ENCODE measurements around the gene SAV1. TPM values are rescaled to one million over a fixed set of nuclear protein-coding genes. Genes with fewer than 3 reads are reported as not detected.

The SAV1 gene
- total and polyA plus RNA-seq, 2 of the 8 experiments (the other 6 are each of a cell fraction or from before 2014, with no cell fraction given) = 15.9 to 78.3 TPM

GRCh38 chr14:50590464-50590863, 77.6 kb downstream of the SAV1 start (continued):
- TF ChIP-seq, protein P1, sequence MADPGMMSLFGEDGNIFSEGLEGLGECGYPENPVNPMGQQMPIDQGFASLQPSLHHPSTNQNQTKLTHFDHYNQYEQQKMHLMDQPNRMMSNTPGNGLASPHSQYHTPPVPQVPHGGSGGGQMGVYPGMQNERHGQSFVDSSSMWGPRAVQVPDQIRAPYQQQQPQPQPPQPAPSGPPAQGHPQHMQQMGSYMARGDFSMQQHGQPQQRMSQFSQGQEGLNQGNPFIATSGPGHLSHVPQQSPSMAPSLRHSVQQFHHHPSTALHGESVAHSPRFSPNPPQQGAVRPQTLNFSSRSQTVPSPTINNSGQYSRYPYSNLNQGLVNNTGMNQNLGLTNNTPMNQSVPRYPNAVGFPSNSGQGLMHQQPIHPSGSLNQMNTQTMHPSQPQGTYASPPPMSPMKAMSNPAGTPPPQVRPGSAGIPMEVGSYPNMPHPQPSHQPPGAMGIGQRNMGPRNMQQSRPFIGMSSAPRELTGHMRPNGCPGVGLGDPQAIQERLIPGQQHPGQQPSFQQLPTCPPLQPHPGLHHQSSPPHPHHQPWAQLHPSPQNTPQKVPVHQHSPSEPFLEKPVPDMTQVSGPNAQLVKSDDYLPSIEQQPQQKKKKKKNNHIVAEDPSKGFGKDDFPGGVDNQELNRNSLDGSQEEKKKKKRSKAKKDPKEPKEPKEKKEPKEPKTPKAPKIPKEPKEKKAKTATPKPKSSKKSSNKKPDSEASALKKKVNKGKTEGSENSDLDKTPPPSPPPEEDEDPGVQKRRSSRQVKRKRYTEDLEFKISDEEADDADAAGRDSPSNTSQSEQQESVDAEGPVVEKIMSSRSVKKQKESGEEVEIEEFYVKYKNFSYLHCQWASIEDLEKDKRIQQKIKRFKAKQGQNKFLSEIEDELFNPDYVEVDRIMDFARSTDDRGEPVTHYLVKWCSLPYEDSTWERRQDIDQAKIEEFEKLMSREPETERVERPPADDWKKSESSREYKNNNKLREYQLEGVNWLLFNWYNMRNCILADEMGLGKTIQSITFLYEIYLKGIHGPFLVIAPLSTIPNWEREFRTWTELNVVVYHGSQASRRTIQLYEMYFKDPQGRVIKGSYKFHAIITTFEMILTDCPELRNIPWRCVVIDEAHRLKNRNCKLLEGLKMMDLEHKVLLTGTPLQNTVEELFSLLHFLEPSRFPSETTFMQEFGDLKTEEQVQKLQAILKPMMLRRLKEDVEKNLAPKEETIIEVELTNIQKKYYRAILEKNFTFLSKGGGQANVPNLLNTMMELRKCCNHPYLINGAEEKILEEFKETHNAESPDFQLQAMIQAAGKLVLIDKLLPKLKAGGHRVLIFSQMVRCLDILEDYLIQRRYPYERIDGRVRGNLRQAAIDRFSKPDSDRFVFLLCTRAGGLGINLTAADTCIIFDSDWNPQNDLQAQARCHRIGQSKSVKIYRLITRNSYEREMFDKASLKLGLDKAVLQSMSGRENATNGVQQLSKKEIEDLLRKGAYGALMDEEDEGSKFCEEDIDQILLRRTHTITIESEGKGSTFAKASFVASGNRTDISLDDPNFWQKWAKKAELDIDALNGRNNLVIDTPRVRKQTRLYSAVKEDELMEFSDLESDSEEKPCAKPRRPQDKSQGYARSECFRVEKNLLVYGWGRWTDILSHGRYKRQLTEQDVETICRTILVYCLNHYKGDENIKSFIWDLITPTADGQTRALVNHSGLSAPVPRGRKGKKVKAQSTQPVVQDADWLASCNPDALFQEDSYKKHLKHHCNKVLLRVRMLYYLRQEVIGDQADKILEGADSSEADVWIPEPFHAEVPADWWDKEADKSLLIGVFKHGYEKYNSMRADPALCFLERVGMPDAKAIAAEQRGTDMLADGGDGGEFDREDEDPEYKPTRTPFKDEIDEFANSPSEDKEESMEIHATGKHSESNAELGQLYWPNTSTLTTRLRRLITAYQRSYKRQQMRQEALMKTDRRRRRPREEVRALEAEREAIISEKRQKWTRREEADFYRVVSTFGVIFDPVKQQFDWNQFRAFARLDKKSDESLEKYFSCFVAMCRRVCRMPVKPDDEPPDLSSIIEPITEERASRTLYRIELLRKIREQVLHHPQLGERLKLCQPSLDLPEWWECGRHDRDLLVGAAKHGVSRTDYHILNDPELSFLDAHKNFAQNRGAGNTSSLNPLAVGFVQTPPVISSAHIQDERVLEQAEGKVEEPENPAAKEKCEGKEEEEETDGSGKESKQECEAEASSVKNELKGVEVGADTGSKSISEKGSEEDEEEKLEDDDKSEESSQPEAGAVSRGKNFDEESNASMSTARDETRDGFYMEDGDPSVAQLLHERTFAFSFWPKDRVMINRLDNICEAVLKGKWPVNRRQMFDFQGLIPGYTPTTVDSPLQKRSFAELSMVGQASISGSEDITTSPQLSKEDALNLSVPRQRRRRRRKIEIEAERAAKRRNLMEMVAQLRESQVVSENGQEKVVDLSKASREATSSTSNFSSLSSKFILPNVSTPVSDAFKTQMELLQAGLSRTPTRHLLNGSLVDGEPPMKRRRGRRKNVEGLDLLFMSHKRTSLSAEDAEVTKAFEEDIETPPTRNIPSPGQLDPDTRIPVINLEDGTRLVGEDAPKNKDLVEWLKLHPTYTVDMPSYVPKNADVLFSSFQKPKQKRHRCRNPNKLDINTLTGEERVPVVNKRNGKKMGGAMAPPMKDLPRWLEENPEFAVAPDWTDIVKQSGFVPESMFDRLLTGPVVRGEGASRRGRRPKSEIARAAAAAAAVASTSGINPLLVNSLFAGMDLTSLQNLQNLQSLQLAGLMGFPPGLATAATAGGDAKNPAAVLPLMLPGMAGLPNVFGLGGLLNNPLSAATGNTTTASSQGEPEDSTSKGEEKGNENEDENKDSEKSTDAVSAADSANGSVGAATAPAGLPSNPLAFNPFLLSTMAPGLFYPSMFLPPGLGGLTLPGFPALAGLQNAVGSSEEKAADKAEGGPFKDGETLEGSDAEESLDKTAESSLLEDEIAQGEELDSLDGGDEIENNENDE (IDR thresholded peaks at IDR 0.05; ENCODE audit: insufficient replicate concordance, low read length) = no peak
- no peak for TF ChIP-seq SUZ12 (IDR thresholded peaks at IDR 0.05; ENCODE audit: low read length)

All from H1 (cell line).